Posterior vena cava (tissue), 2 donors: ENCODE data around the gene ATL2. TPM values are rescaled to one million over a fixed set of nuclear protein-coding genes. Genes with fewer than 3 reads are reported as not detected.
"Not testable (repeated sequence)": the region's sequence is repeated elsewhere in the genome, so short reads cannot be mapped to it uniquely, and the experiment has no call there.

Source experiments
- DNase-seq: peaks from one replicate; pipeline ENCODE4 v3.0.0-alpha.2; 2020; ENCODE audit warnings: low spot score
- intact Hi-C, 2 donors: fragments of 100-400 bp; cut with DNase I; formaldehyde crosslinking; loops; one replicate each; pipeline versions ENCODE4 v1.14.1 to v1.14.2; 2022 to 2023
- total RNA-seq, 2 donors: library from RNA; stranded (reverse); fragmentation: NEBNext Ultra II Directional; extraction: Animal tissue kit (Norgen Biotek cat#: 25700); gene quantifications; one replicate each; pipeline ENCODE4 v1.2.1, GENCODE V29; 2021
- donor health status: DM: yes; HTN: yes; CAD: no.
- donor health status: DM: yes; HTN: yes; CAD: no.

The ATL2 gene
- total RNA-seq, 2 donors from 2014 or later: 69.2 to 72.4 TPM

DNA sequence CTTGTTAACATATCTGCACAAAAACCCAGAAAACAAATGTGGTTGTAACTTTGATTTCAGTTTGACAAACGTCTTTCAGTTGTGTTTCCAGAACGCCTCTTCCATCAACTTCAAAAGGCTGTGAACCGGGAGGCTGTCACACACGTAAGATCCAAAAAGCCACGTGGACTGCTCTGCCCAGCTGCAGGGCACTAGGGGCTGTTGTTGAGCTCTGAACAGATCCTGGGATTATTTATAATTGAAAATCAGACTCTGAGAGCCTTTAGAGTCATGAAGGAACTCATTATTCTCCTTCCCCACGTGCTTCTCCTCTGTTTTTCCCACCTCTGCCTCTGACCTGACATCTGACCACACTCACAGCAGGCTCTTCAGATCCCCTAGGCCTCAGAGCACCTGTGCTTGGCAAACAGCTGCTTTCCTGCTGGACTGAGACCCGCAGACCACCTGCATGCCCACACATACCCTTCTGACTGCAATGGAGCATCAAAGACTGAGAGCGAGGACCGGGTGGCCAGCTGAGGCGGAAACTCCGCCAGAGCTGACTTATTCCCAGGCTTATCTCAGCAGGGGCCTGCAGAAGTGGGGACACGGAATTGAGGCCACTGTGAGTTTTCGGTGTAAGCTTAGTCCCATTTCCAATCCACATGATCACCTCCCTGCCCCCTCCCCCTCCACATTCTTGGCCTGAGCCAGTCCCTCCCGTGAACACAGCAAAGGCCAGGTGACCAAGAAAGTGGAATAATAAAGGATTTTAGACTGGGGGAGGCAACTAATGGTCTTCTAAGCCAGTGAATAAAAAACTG is 114.8 kb downstream of the ATL2 start:
- DNase-seq: no peak
- intact Hi-C loops: no loop called here

GRCh38 chr2:38261569-38262068 is 115.5 kb downstream of the ATL2 start:
- intact Hi-C loops: no loop called here
- no peak for DNase-seq

DNA sequence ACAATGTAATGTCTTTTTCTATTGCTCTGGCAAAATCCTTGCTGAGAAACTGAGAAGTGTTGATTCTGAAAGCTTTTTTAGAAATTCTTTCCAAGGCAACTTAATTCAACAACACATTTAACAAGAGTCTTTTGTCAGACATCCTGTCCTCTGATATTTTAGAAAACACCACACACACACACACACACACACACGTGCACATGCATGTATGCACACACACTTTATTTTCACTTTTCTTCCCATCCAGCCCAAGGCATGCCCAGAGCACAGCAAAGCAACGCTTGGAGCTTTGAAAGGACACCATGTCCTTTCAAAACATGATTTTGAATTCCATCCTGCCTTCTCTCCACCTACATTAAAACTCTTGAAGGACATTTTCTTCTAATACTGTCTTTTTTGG is 116.1 kb downstream of the ATL2 start:
- intact Hi-C loops: no loop called here
- DNase-seq: no peak

DNA sequence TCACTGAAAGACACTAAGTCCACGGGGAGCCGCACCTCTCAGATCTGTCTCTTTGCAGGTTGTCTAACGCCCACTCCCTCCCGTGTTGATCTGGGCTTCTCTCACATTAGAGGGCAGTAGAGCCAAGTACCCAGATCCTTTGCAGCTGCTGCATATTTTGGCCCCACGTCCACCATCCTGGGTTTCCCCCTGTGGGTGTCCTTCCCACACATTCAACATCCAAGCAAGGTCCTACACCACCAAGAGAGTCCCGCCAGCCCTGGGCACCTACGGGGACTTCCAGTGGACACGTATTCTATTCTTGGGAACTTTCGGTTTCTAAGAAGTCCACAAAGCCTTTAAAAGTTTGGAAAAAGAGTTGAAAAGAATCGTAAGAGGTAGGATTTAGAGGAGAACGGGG is 116.6 kb downstream of the ATL2 start:
- intact Hi-C loops: no loop called here
- no peak for DNase-seq

DNA sequence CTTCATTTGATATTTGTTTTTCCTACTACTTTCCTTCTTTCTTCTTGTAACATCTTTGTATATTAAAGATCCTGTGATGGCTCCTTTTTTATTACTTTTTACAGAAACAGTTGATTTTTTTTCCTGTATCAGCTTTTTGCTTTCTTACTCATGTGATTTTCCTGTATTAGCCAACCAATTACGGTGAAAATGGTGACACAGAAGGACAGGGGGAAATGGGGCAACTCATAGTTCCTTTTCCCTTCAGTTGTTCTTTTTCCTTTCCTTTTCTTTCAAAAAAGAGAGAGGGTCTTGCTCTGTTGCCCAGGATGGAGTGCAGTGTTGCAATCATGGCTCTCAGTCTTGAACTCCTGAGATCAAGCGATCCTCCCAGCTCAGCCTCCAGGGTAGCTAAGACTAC is 117.8 kb downstream of the ATL2 start:
- intact Hi-C loops: no loop called here

GRCh38 chr2:38257680-38258079 is 119.4 kb downstream of the ATL2 start:
- intact Hi-C loops, DNase-seq: not testable (repeated sequence)

More for the DNA sequence above, 117.8 kb downstream of the ATL2 start:
- DNase-seq: no peak

DNA sequence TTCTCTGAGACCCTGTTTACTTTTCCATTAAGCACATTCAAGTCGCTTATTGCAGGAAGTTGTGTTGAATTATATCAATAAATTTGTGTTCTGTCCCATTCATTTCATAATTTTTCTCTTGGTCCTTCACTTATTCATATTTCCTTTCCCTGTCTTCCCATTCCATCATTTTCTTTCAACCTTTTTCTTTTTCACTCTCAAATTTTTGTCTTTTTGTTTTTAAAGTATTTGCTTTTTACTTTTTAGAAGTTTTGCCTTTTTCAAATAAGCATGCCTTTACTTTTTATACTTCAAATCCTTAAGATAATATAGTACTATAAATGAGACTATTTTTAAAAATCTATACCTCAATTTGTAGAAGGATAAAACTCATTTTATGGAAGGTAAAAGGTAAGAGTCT is 120.5 kb downstream of the ATL2 start:
- no peak for DNase-seq
- intact Hi-C loops: no loop called here

DNA sequence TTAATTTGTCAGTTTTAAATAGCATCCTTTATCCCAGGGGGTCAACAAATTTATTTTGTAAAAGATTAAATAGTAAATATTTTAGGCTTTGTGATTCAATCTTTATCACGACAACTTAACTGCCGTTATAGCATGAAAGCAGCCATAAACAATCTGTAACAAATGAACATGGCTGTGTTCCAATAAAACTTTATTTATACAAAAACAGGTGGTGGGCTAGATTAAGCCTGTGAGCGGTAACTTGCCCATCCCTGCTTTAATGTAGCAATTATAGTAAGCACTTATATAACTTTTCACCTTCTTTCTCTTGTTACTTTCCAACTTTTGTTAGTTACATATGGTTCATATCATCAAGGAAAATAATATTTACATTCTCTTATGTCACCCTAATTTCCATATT is 121.9 kb downstream of the ATL2 start:
- DNase-seq: no peak

DNA sequence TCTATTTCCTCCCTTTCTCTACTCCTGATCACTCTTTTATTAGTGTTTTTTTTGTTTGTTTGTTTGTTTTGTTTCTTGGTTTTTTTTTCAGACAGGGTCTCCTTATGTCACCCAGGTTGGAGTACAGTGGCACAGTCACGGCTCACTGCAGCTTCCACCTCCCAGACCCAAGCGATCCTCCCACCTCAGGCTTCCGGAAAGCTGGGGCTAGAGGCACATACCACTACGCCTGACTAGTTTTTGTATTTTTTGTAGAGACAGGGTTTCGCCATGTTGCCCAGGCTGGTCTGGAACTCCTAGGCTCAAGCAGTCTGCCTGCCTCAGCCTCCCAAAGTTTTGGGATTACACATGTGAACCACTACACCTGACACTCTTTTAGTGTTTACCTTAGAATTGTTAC is 122.3 kb downstream of the ATL2 start:
- intact Hi-C loops: no loop called here
- DNase-seq: no peak

More for the DNA sequence above, 121.9 kb downstream of the ATL2 start:
- intact Hi-C loops: no loop called here

GRCh38 chr2:38251940-38252339 is 125.1 kb downstream of the ATL2 start:
- intact Hi-C loops: no loop called here
- DNase-seq: no peak

GRCh38 chr2:38248707-38249106 is 128.4 kb downstream of the ATL2 start:
- intact Hi-C loops: no loop called here
- no peak for DNase-seq

DNA sequence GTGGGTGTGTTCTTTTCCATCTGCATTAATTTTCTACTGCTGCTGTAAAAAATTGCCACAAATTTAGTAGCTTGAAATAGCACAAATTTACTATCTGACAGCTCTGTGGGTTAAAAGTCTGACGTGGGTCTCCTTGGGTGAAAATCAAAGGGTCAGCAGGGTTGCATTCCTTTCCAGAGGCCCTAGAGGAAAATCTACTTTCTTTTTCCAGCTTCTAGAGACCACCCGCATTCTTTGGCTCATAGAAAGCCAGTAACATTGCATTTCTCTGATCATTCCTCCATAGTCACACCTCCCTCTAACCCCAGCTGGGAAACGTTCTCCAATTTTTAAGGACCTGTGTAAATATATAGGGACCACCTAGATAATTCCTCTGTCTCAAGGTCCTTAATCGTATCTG is 128.8 kb downstream of the ATL2 start:
- intact Hi-C loops: no loop called here
- DNase-seq: no peak

DNA sequence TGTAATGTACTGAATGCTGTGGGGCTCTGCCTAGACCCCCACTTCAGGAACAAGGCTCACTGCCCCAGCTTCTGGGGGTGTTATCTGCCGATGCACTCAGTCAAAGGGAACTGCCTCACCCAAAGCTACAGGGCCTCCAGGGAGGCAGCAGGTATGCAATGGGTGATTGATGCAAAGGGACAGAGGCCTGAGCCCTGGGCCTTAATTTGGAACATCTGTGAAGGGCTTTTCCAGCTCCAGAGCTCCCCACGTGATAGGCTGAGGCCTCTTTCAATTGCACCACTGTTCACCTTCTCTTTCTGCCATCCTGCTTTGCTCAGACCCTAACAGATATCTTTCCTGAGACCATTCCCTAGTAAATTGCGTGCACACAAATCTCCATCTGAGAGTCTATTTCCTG is 131.0 kb downstream of the ATL2 start:
- intact Hi-C loops: no loop called here
- DNase-seq: no peak

GRCh38 chr2:38245114-38245641 is 131.9 kb downstream of the ATL2 start:
- DNase-seq: no peak
- intact Hi-C loops: no loop called here

DNA sequence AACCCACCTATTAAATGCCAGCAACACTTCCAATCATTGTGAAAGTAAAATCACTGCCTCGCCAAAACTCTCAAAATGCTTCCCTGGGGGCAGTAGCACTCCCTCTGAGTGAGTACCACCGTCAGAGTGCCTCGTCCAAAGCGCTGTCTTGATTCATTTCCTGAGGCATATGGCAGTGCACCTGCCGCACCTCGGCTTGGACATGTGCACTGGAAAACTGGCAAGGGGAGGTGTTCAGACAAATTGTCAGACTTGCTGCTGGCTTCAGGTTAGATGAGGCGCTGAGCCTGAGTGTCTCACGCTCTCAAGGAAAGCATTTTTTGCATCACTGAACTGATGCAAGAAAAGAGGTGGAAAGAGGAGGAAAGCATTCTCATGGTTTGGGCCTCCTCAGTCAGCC is 132.8 kb downstream of the ATL2 start:
- intact Hi-C loops: no loop called here
- no peak for DNase-seq

Other genes starting within 250 kb of the ATL2 start
- 10 to 100 TPM; 54.6 to 55.6 TPM for gene HNRNPLL, start 225.7 kb upstream of the ATL2 start, total RNA-seq